ENCODE data around the gene VAMP2.

The VAMP2 gene

GRCh38 chr17:8152112-8152775, 10.5 kb downstream of the VAMP2 start, which contains the start of gene PER1:
Gene PER1 (minus strand): TSS chr17:8152404. CDS start chr17:8150706, 1,698 bp downstream.
- peak within 1 kb of the TSS; percentile 88 to 91 for H3K4me3 ChIP-seq (ENCODE audit: low read depth in 1 of 2, low read length in 2 of 2)
- no peaks in the 10 kb centered on the region for H3K9me3 ChIP-seq (ENCODE audit: control insufficient read depth in 1 of 2, low read length in 2 of 2)
- H3K27ac ChIP-seq (ENCODE audit: low read length) = peak within 1 kb of the TSS; percentile 100
- H3K36me3 ChIP-seq (ENCODE audit: control insufficient read depth in 1 of 2, insufficient read depth in 2 of 2, low read length in 2 of 2) = peaks cover 32 to 56% of the 10 kb centered on the region in 2 donors
- H3K4me1 ChIP-seq (ENCODE audit: control insufficient read depth in 1 of 2, insufficient read depth in 2 of 2, low read length in 2 of 2) = peaks cover 13 to 38% of the 10 kb centered on the region in 2 donors
- no peaks in the 10 kb centered on the region for H3K27me3 ChIP-seq (ENCODE audit: low read depth, low read length)

GRCh38 chr17:8151641-8152111, 11.1 kb downstream of the VAMP2 start:
- Histone ChIP-seq H3K27ac (ENCODE audit: low read length) (peak overlapping the region; percentile 100), H3K27me3 (ENCODE audit: low read depth, low read length) (no peaks in the 10 kb centered on the region), H3K9me3 (ENCODE audit: control insufficient read depth in 1 of 2, low read length in 2 of 2) (no peaks in the 10 kb centered on the region), H3K4me1 (ENCODE audit: control insufficient read depth in 1 of 2, insufficient read depth in 2 of 2, low read length in 2 of 2) (peaks cover 13 to 34% of the 10 kb centered on the region in 2 donors), H3K4me3 (ENCODE audit: low read depth in 1 of 2, low read length in 2 of 2) (peak overlapping the region; percentile 88 to 91), H3K36me3 (ENCODE audit: control insufficient read depth in 1 of 2, insufficient read depth in 2 of 2, low read length in 2 of 2) (peaks cover 38 to 57% of the 10 kb centered on the region in 2 donors)

- peaks cover 13 to 34% of the 10 kb centered on the region in 2 donors for H3K4me1 ChIP-seq (ENCODE audit: control insufficient read depth in 1 of 2, insufficient read depth in 2 of 2, low read length in 2 of 2)
- no peaks in the 10 kb centered on the region for H3K27me3 ChIP-seq (ENCODE audit: low read depth, low read length)
- H3K9me3 ChIP-seq (ENCODE audit: control insufficient read depth in 1 of 2, low read length in 2 of 2) = no peaks in the 10 kb centered on the region
- H3K36me3 ChIP-seq (ENCODE audit: control insufficient read depth in 1 of 2, insufficient read depth in 2 of 2, low read length in 2 of 2) = peaks cover 43 to 62% of the 10 kb centered on the region in 2 donors
- H3K27ac ChIP-seq (ENCODE audit: low read length) = peak overlapping the region; percentile 100
- peak overlapping the region; percentile 88 to 91 for H3K4me3 ChIP-seq (ENCODE audit: low read depth in 1 of 2, low read length in 2 of 2)
Measured at GRCh38 chr17:8151120-8151640, 11.6 kb downstream of the VAMP2 start.

- H3K4me1 ChIP-seq (ENCODE audit: control insufficient read depth in 1 of 2, insufficient read depth in 2 of 2, low read length in 2 of 2) = peaks cover 13 to 34% of the 10 kb centered on the region in 2 donors
- peak overlapping the region; percentile 100 for H3K27ac ChIP-seq (ENCODE audit: low read length)
- peak overlapping the region; percentile 88 to 91 for H3K4me3 ChIP-seq (ENCODE audit: low read depth in 1 of 2, low read length in 2 of 2)
- H3K27me3 ChIP-seq (ENCODE audit: low read depth, low read length) = no peaks in the 10 kb centered on the region
- H3K9me3 ChIP-seq (ENCODE audit: control insufficient read depth in 1 of 2, low read length in 2 of 2) = no peaks in the 10 kb centered on the region
- H3K36me3 ChIP-seq (ENCODE audit: control insufficient read depth in 1 of 2, insufficient read depth in 2 of 2, low read length in 2 of 2) = peaks cover 50 to 63% of the 10 kb centered on the region in 2 donors
Measured at GRCh38 chr17:8150194-8151119, 12.3 kb downstream of the VAMP2 start.

- Histone ChIP-seq H3K27me3 (ENCODE audit: low read depth, low read length) (no peaks in the 10 kb centered on the region), H3K9me3 (ENCODE audit: control insufficient read depth in 1 of 2, low read length in 2 of 2) (no peaks in the 10 kb centered on the region), H3K36me3 (ENCODE audit: control insufficient read depth in 1 of 2, insufficient read depth in 2 of 2, low read length in 2 of 2) (peaks cover 56 to 68% of the 10 kb centered on the region in 2 donors), H3K27ac (ENCODE audit: low read length) (peak overlapping the region; percentile 8), H3K4me1 (ENCODE audit: control insufficient read depth in 1 of 2, insufficient read depth in 2 of 2, low read length in 2 of 2) (peaks cover 13 to 34% of the 10 kb centered on the region in 2 donors), H3K4me3 (ENCODE audit: low read depth in 1 of 2, low read length in 2 of 2) (no peak overlapping the region)
Measured at GRCh38 chr17:8149419-8150193, 13.1 kb downstream of the VAMP2 start.

- Histone ChIP-seq H3K9me3 (ENCODE audit: control insufficient read depth in 1 of 2, low read length in 2 of 2) (no peaks in the 10 kb centered on the region), H3K27me3 (ENCODE audit: low read depth, low read length) (no peaks in the 10 kb centered on the region), H3K27ac (ENCODE audit: low read length) (no peak overlapping the region), H3K36me3 (ENCODE audit: control insufficient read depth in 1 of 2, insufficient read depth in 2 of 2, low read length in 2 of 2) (peaks cover 65 to 74% of the 10 kb centered on the region in 2 donors), H3K4me3 (ENCODE audit: low read depth in 1 of 2, low read length in 2 of 2) (no peak overlapping the region), H3K4me1 (ENCODE audit: control insufficient read depth in 1 of 2, insufficient read depth in 2 of 2, low read length in 2 of 2) (peaks cover 13 to 34% of the 10 kb centered on the region in 2 donors)
Measured at GRCh38 chr17:8148560-8148959, 14.2 kb downstream of the VAMP2 start.

- Histone ChIP-seq H3K4me3 (ENCODE audit: low read depth in 1 of 2, low read length in 2 of 2) (no peak overlapping the region), H3K4me1 (ENCODE audit: control insufficient read depth in 1 of 2, insufficient read depth in 2 of 2, low read length in 2 of 2) (peaks cover 9 to 29% of the 10 kb centered on the region in 2 donors)
Measured at GRCh38 chr17:8147805-8148404, 14.8 kb downstream of the VAMP2 start.

GRCh38 chr17:8147141-8147804, 15.5 kb downstream of the VAMP2 start:
- Histone ChIP-seq H3K9me3 (ENCODE audit: control insufficient read depth in 1 of 2, low read length in 2 of 2) (no peaks in the 10 kb centered on the region), H3K4me3 (ENCODE audit: low read depth in 1 of 2, low read length in 2 of 2) (no peak overlapping the region), H3K4me1 (ENCODE audit: control insufficient read depth in 1 of 2, insufficient read depth in 2 of 2, low read length in 2 of 2) (peaks cover 5 to 26% of the 10 kb centered on the region in 2 donors), H3K27ac (ENCODE audit: low read length) (no peak overlapping the region), H3K27me3 (ENCODE audit: low read depth, low read length) (no peaks in the 10 kb centered on the region), H3K36me3 (ENCODE audit: control insufficient read depth in 1 of 2, insufficient read depth in 2 of 2, low read length in 2 of 2) (peaks cover 71 to 86% of the 10 kb centered on the region in 2 donors)

More at GRCh38 chr17:8147805-8148404, 14.8 kb downstream of the VAMP2 start:
- H3K36me3 ChIP-seq (ENCODE audit: control insufficient read depth in 1 of 2, insufficient read depth in 2 of 2, low read length in 2 of 2) = peaks cover 65 to 80% of the 10 kb centered on the region in 2 donors
- no peaks in the 10 kb centered on the region for H3K27me3 ChIP-seq (ENCODE audit: low read depth, low read length)
- no peaks in the 10 kb centered on the region for H3K9me3 ChIP-seq (ENCODE audit: control insufficient read depth in 1 of 2, low read length in 2 of 2)
- H3K27ac ChIP-seq (ENCODE audit: low read length) = no peak overlapping the region

GRCh38 chr17:8146381-8147140, 16.2 kb downstream of the VAMP2 start:
- Histone ChIP-seq H3K4me3 (ENCODE audit: low read depth in 1 of 2, low read length in 2 of 2) (no peak overlapping the region), H3K4me1 (ENCODE audit: control insufficient read depth in 1 of 2, insufficient read depth in 2 of 2, low read length in 2 of 2) (peaks cover 5 to 26% of the 10 kb centered on the region in 2 donors), H3K27me3 (ENCODE audit: low read depth, low read length) (no peaks in the 10 kb centered on the region), H3K9me3 (ENCODE audit: control insufficient read depth in 1 of 2, low read length in 2 of 2) (no peaks in the 10 kb centered on the region), H3K36me3 (ENCODE audit: control insufficient read depth in 1 of 2, insufficient read depth in 2 of 2, low read length in 2 of 2) (peaks cover 78 to 93% of the 10 kb centered on the region in 2 donors), H3K27ac (ENCODE audit: low read length) (no peak overlapping the region)

Measured in muscle layer of duodenum (tissue), 2 donors.